Sigmoid colon (tissue), 7 donors: ENCODE results near the gene GZMA. TPM values are rescaled to one million over a fixed set of nuclear protein-coding genes. Genes with fewer than 3 reads are reported as not detected.

Source experiments
- DNase-seq: peaks from one replicate; pipeline ENCODE4 v3.0.0-alpha.2; 2019
- H3K27ac ChIP-seq, 4 donors: fragments of 200-600 bp; sonication (generic); one replicate each; pipeline ENCODE4 v1.5.1; 2016 to 2019; ENCODE audit warnings: mild to moderate bottlenecking in 1 of 4
- H3K27me3 ChIP-seq, 3 donors: fragments of 200-600 bp; sonication (generic); one replicate each; pipeline ENCODE4 v1.5.1; 2019; ENCODE audit warnings: mild to moderate bottlenecking in 1 of 3
- H3K36me3 ChIP-seq, 4 donors: fragments of 200-600 bp; sonication (generic); one replicate each; pipeline ENCODE4 v1.5.1; 2016 to 2019
- H3K4me1 ChIP-seq, 4 donors: fragments of 200-600 bp; sonication (generic); one replicate each; pipeline ENCODE4 v1.5.1; 2017 to 2019
- H3K4me3 ChIP-seq, 4 donors: fragments of 200-600 bp; sonication (generic); one replicate each; pipeline ENCODE4 v1.5.1; 2017 to 2019; ENCODE audit warnings: mild to moderate bottlenecking in 2 of 4, moderate library complexity in 1 of 4
- H3K9me3 ChIP-seq, 4 donors: fragments of 200-600 bp in 3 of 4; sonication (generic) in 3 of 4; one replicate each; pipeline versions ENCODE4 v1.5.1 to v1.6.1; 2013 to 2019
- EP300 ChIP-seq, 4 donors: sonication (generic); formaldehyde crosslinking; IDR thresholded peaks; one replicate each; pipeline ENCODE4 v1.6.1; 2017; ENCODE audit warnings: antibody characterized with exemption in 4 of 4
- POLR2A ChIP-seq, 2 donors: fragments of 450-650 bp; IDR thresholded peaks; one replicate each; pipeline ENCODE4 v1.6.1; 2016; ENCODE audit warnings: antibody characterized with exemption in 2 of 2, mild to moderate bottlenecking in 2 of 2, moderate library complexity in 2 of 2
- POLR2AphosphoS5 ChIP-seq, 4 donors: sonication (generic); formaldehyde crosslinking; IDR thresholded peaks; one replicate each; pipeline ENCODE4 v1.6.1; 2017; ENCODE audit warnings: antibody characterized with exemption in 4 of 4
- WGBS, 2 donors: extraction: QIAGEN DNeasy Blood & Tissue Kit; methylation state at CpG; one replicate each; pipeline ENCODE4 v1.1.7; 2013; 5-methylcytosine and 5-hydroxymethylcytosine counted together
- intact Hi-C: fragments of 100-400 bp; cut with DNase I; formaldehyde crosslinking; loops from one replicate; pipeline ENCODE4 v1.15.1; 2023
- polyA plus RNA-seq, 3 donors: library from polyadenylated mRNA; stranded (reverse); fragments of 200-250 nt; gene quantifications; one replicate each; pipeline ENCODE4 v1.2.3, GENCODE V29; 2013
- total RNA-seq, 4 donors: library from RNA; depleted of rRNA; stranded (reverse); fragments of >200 nt; gene quantifications; one replicate each; pipeline ENCODE4 v1.1.0, GENCODE V29; 2016
- TF ChIP-seq, protein P1 (sequence below), 4 experiments: fragments of 450-650 bp in 3 of 4; fragments of 200-600 bp in 1 of 4; IDR thresholded peaks; one replicate each; pipeline ENCODE4 v1.5.1; 2016 to 2019; ENCODE audit warnings: antibody characterized with exemption in 4 of 4, mild to moderate bottlenecking in 3 of 4, moderate library complexity in 2 of 4
- donor health status: healthy with polysubstance abuse.
- donor health status: Bipolar disorder and iron deficiency.
- donor health status: healthy.

GZMA gene
- total and polyA plus RNA-seq, 7 donors: 1.1 to 15.0 (median 6.1) TPM; not detected in 3

DNA sequence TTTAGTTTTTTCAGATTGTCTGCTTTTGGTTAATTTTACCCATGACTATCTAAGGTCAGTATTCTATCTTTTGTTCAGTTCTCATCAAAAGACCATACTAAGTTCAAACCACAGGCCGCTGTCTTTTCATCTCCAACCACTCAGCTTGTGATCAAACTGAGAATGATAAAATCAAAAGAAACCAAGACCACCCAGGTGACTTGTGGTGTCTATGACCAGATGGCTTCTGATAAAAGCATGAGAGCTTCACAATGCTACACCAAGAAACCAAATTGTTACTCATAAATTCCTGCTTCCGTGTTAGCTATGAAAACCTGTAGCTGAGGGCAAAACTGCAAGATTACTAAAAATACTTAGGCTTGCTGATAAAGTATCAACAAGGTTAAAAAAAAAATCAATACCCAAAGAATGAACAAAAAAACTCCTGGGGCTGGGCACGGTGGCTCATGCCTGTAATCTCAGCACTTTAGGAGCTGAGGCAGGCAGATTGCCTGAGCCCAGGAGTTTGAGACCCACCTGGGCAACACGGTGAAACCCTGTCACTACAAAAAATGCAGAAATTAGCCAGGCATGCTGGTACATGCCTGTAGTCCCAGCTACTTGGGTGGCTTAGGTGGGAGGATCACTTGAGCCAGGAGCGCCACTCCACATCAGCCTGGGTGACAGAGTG, 31.7 kb downstream of the GZMA start:
- no peak for DNase-seq
- Histone ChIP-seq H3K36me3 (no peaks in the 10 kb centered on the region), H3K27me3 (no peaks in the 10 kb centered on the region), H3K27ac (no peak overlapping the region), H3K9me3 (peaks cover 0 to 3% (median 0%) of the 10 kb centered on the region in 4 donors), H3K4me3 (no peak overlapping the region), H3K4me1 (no peaks in the 10 kb centered on the region)
- WGBS, 2 donors: 72 to 74% methylated on average over 5 of the region's 5 CpGs
- intact Hi-C loops: no loop called here
- TF ChIP-seq, protein P1, sequence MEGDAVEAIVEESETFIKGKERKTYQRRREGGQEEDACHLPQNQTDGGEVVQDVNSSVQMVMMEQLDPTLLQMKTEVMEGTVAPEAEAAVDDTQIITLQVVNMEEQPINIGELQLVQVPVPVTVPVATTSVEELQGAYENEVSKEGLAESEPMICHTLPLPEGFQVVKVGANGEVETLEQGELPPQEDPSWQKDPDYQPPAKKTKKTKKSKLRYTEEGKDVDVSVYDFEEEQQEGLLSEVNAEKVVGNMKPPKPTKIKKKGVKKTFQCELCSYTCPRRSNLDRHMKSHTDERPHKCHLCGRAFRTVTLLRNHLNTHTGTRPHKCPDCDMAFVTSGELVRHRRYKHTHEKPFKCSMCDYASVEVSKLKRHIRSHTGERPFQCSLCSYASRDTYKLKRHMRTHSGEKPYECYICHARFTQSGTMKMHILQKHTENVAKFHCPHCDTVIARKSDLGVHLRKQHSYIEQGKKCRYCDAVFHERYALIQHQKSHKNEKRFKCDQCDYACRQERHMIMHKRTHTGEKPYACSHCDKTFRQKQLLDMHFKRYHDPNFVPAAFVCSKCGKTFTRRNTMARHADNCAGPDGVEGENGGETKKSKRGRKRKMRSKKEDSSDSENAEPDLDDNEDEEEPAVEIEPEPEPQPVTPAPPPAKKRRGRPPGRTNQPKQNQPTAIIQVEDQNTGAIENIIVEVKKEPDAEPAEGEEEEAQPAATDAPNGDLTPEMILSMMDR (IDR thresholded peaks at IDR 0.05): no peak
- TF ChIP-seq POLR2A (IDR thresholded peaks at IDR 0.05): no peak
- no peak for TF ChIP-seq POLR2AphosphoS5 (IDR thresholded peaks at IDR 0.05)

DNA sequence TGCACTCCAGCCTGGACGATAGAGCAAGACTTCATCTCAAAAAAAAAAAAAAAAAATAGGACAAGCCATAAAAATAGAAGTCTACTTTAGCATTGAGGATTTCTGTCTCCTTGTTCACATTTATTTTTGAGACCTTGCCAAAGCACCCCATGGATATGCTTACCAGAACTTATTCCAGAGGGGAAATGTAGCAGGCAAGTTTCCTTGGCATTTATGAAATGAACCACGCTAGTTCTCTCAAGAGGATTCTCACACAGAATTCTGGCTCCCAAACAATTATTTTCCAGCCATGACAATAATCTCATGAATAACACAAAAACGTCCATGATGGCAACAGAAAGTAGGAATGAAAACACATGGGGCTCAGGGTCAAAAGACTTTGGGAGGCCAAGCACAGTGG, 34.1 kb downstream of the GZMA start:
- DNase-seq: no peak
- no peaks in the 10 kb centered on the region for H3K27me3 ChIP-seq
- H3K4me1 ChIP-seq: no peaks in the 10 kb centered on the region
- intact Hi-C loops: no loop called here
- no peak for TF ChIP-seq EP300 (IDR thresholded peaks at IDR 0.05)
- TF ChIP-seq POLR2A (IDR thresholded peaks at IDR 0.05): no peak
- TF ChIP-seq POLR2AphosphoS5 (IDR thresholded peaks at IDR 0.05): no peak
- TF ChIP-seq, protein P1 (IDR thresholded peaks at IDR 0.05): no peak
- no peak overlapping the region for H3K27ac ChIP-seq
- WGBS, 2 donors: 68 to 77% methylated on average over 3 of the region's 3 CpGs
- no peaks in the 10 kb centered on the region for H3K9me3 ChIP-seq
- H3K4me3 ChIP-seq: no peak overlapping the region
- no peaks in the 10 kb centered on the region for H3K36me3 ChIP-seq

DNA sequence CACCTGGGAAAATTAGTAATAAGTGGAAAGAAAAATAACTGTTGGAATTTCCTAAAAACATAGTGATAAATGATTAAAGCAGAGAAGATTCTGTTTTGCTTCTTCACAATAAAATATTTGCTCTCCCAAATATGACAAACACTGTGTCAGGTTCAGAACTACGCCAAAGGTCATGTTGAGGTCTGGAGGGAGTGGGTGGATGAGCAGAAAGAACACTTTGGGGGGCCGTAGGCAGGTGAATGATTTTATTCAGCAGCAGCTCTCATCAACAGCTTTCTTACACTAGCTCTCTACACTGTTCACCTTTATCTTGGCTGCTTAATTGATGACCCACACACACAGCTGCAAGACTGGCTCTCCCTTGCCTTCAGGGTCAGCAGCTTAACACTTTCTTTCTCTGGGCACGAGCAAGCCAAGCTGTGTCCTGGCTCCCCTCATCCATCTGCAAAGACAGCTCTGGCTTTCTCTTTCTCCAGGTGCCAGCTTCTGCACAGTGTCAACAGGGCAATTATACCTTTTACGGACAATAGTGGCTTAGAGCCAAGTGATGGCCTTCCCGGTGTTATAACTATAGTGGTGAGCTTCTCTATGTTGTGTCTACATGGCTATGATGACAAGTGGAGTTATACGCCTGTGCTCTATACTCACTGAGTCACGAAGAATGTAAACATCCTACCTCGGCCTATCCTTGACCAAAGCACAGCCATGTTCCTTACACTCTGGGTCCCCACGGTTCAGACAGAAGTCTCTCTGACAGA, 38.6 kb downstream of the GZMA start:
- H3K9me3 ChIP-seq: no peaks in the 10 kb centered on the region
- no peak overlapping the region for H3K27ac ChIP-seq
- no peaks in the 10 kb centered on the region for H3K27me3 ChIP-seq
- 55 to 78% methylated on average over 9 of the region's 9 CpGs for WGBS, 2 donors
- intact Hi-C loops: no loop called here
- H3K36me3 ChIP-seq: no peaks in the 10 kb centered on the region
- no peak for TF ChIP-seq POLR2A (IDR thresholded peaks at IDR 0.05)
- TF ChIP-seq, protein P1 (IDR thresholded peaks at IDR 0.05): no peak
- TF ChIP-seq POLR2AphosphoS5 (IDR thresholded peaks at IDR 0.05): no peak
- TF ChIP-seq EP300 (IDR thresholded peaks at IDR 0.05): no peak
- DNase-seq: no peak
- H3K4me3 ChIP-seq: no peak overlapping the region
- H3K4me1 ChIP-seq: no peaks in the 10 kb centered on the region

DNA sequence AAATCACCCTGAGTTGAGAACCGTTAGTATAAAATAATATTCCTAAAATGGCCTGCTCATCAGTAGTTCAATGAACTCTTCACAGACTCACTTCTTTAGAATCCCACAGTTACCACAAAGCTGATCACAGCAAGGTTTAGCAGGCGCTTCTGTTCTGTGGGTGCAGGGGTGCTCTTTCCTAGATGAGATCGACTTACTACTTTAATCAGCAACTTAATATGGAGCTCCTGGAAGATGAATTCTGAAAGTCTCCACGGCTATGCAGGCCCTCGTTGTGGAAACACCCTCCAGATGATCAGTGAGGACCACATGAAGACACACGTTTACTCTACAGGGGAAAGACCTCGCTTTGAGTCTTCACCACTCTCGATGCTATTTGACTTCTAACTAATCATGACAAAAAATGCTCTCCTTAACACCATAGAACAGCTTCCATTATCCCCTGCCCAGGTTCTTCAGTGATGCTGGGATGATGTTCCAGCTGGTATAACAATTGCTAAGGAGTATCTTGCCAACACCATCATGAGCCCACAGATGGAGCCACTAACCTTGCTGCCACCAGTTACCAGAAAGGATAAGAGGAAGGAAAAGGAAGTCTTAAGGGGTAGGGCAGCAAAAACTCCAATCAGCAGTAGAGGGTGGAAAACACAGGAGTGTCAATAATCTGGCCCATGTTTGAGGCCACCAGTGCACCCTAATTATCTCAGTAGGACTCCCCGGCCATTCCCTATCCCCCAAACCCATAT, 39.7 kb downstream of the GZMA start:
- no peaks in the 10 kb centered on the region for H3K27me3 ChIP-seq
- no peaks in the 10 kb centered on the region for H3K4me1 ChIP-seq
- no peak for DNase-seq
- no peaks in the 10 kb centered on the region for H3K9me3 ChIP-seq
- H3K36me3 ChIP-seq: no peaks in the 10 kb centered on the region
- WGBS, 2 donors: 85 to 86% methylated on average over 9 of the region's 9 CpGs
- intact Hi-C loops: no loop called here
- no peak for TF ChIP-seq POLR2A (IDR thresholded peaks at IDR 0.05)
- TF ChIP-seq, protein P1 (IDR thresholded peaks at IDR 0.05): no peak
- H3K4me3 ChIP-seq: no peak overlapping the region
- no peak overlapping the region for H3K27ac ChIP-seq
